Measurements from ENCODE around the gene RNF207. TPM values are rescaled to one million over a fixed set of nuclear protein-coding genes. Genes with fewer than 3 reads are reported as not detected.

RNF207 gene
- total RNA-seq, 1 experiment from 2014 or later, result 7.8 TPM

GRCh38 chr1:6248932-6249738, 43.2 kb downstream of the RNF207 start:
- no peak overlapping the region for H3K4me3 ChIP-seq
- DNase-seq, result no peak
- no peaks in the 10 kb centered on the region for H3K9me3 ChIP-seq
- no peaks in the 10 kb centered on the region for H3K36me3 ChIP-seq
- peaks cover 9% of the 10 kb centered on the region for H3K27me3 ChIP-seq

DNA sequence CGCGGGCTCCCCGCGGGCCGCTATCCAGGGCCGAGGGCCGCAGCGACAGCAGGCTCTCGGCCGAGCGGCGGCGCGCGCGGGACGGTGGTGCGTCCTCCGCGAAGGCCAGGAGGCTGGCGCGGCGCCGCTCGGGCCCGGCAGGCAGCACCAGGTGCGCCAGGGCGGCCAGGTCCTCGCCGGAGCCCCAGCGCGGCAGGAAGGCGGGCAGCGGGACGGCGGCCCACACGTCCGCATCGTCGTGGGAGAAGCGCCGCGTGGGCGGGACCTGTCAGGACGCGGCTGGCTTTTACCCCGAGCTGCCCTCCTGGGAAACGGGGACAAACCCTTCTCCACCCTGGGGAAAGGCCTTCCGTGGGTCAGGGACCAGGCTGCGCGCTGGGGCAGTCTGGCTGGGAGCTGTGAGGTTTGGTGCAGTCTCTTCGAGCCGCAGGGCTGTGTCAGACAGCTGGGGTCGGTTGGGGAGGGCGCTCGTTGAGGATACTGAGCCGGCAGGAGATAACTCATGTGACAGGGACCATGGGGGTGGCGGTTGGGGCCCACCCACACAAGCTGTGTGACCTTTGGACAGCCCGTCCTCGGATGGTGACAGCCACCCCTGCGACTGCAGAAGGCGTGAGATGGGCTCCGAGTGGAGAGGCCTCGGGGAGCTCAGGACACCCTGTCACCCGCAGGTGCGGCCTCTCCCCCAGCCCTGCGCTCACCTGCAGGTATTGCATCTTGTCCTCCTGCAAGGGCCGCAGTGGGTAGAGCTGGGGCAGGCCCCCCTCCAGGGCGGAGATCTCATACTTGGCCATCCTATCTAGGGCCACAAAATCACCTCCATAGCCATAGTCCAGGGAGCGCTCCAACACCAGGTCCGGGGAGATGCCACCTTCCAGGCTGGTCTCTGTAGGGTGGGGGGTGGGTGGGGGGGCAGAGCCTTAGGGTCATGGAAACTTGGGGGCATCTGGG, 44.1 kb downstream of the RNF207 start:
- H3K4me3 ChIP-seq, result no peak overlapping the region
- no peaks in the 10 kb centered on the region for H3K9me3 ChIP-seq
- no peak for DNase-seq
- peaks cover 9% of the 10 kb centered on the region for H3K27me3 ChIP-seq
- no peaks in the 10 kb centered on the region for H3K36me3 ChIP-seq

- no peaks in the 10 kb centered on the region for H3K9me3 ChIP-seq
- no peaks in the 10 kb centered on the region for H3K36me3 ChIP-seq
- peaks cover 2% of the 10 kb centered on the region for H3K27me3 ChIP-seq
- no peak overlapping the region for H3K4me3 ChIP-seq
- no peak for DNase-seq
Measured at GRCh38 chr1:6251233-6251632, 45.3 kb downstream of the RNF207 start.

- H3K4me3 ChIP-seq, result no peak overlapping the region
- H3K27me3 ChIP-seq, result no peaks in the 10 kb centered on the region
- H3K36me3 ChIP-seq, result no peaks in the 10 kb centered on the region
- DNase-seq, result no peak
- no peaks in the 10 kb centered on the region for H3K9me3 ChIP-seq
Measured at GRCh38 chr1:6251681-6252373, 45.9 kb downstream of the RNF207 start.

GRCh38 chr1:6252374-6252710, 46.4 kb downstream of the RNF207 start:
- no peak for DNase-seq
- Histone ChIP-seq H3K4me3 (no peak overlapping the region), H3K36me3 (no peaks in the 10 kb centered on the region), H3K27me3 (no peaks in the 10 kb centered on the region), H3K9me3 (no peaks in the 10 kb centered on the region)

- H3K9me3 ChIP-seq, result no peaks in the 10 kb centered on the region
- no peaks in the 10 kb centered on the region for H3K36me3 ChIP-seq
- H3K27me3 ChIP-seq, result no peaks in the 10 kb centered on the region
- no peak for DNase-seq
- H3K4me3 ChIP-seq, result no peak overlapping the region
Measured at GRCh38 chr1:6253380-6253779, 47.5 kb downstream of the RNF207 start.

DNA sequence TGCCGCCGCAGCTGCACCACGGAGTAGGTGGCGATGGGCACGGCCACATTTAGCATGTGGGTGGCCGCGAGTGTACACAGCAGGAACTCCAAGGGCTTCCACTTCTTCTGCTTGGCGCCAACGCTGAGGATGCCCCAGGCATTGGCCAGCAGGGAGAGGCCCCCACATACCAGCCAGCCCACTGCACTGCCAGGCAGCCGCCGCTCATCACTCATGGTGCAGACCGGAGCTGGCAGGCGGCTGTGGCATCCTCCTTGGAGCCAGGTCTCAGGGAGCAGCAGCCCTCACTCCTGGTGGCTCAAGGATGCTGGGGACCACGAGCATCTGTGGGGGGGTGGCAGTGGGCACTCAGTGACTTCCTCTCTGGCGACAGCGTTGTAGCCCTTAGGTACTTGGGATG, 48.8 kb downstream of the RNF207 start:
- Histone ChIP-seq H3K27me3 (no peaks in the 10 kb centered on the region), H3K36me3 (no peaks in the 10 kb centered on the region), H3K9me3 (no peaks in the 10 kb centered on the region), H3K4me3 (no peak overlapping the region)
- no peak for DNase-seq

DNA sequence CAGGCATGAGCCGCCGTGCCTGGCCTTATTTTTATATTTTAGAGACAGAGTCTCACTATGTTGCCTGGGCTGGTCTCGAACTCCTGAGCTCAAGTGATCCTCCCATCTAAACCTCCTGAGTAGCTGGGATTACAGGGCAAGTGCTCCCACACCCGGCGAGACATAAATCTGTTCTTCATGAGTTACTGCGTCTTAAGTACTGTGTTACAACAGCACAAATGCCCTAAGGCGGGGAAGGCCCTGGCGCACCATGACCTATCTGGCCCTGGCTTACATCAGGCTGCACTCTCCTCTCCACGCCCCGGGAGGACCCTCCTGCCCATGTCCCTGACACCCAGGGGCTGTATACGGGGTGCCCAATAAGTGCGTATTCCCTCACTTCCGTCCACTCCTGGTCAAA, 50.7 kb downstream of the RNF207 start:
- H3K36me3 ChIP-seq, result no peaks in the 10 kb centered on the region

DNA sequence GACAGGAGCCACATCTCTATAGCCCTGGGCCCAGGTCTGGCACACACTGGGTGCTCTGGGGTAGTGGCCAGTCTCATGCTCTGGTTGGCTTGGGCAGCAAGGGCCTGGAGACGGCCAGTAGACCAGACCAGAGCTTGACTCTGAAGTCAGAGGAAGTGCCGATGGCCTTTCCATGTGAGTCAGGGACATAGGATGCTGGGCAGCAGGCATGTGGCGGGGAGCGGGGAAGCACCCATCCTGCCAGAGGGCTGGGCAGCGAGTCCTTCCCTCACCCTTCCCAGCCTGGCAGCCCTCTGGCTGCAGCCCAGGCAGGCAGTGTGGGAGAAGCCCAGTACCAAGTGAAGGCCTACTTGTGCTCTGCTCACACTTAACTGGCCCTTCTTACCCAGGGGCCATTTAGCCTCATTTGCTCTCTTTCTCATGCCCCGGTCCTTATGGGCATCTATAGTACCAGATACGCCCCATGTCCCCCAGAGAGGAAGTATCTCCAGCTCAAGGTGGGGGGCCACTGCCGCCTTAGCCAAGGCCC, 51.7 kb downstream of the RNF207 start:
- no peak overlapping the region for H3K4me3 ChIP-seq
- H3K27me3 ChIP-seq, result no peaks in the 10 kb centered on the region
- H3K36me3 ChIP-seq, result no peaks in the 10 kb centered on the region
- no peaks in the 10 kb centered on the region for H3K9me3 ChIP-seq
- no peak for DNase-seq

More for the DNA sequence above, 50.7 kb downstream of the RNF207 start:
- DNase-seq, result no peak
- H3K9me3 ChIP-seq, result no peaks in the 10 kb centered on the region
- no peak overlapping the region for H3K4me3 ChIP-seq
- no peaks in the 10 kb centered on the region for H3K27me3 ChIP-seq

GRCh38 chr1:6258675-6259074, 52.8 kb downstream of the RNF207 start:
- peaks cover 3% of the 10 kb centered on the region; the same call in 1 of the 2 replicates for H3K36me3 ChIP-seq
- no peak for DNase-seq
- H3K27me3 ChIP-seq, result no peaks in the 10 kb centered on the region
- no peak overlapping the region for H3K4me3 ChIP-seq
- no peaks in the 10 kb centered on the region for H3K9me3 ChIP-seq

GRCh38 chr1:6259491-6260362, 53.8 kb downstream of the RNF207 start:
- DNase-seq, result peak; percentile 76
- Histone ChIP-seq H3K9me3 (no peaks in the 10 kb centered on the region), H3K4me3 (peak overlapping the region; percentile 60), H3K27me3 (no peaks in the 10 kb centered on the region), H3K36me3 (peaks cover 3% of the 10 kb centered on the region; the same call in 1 of the 2 replicates)

DNA sequence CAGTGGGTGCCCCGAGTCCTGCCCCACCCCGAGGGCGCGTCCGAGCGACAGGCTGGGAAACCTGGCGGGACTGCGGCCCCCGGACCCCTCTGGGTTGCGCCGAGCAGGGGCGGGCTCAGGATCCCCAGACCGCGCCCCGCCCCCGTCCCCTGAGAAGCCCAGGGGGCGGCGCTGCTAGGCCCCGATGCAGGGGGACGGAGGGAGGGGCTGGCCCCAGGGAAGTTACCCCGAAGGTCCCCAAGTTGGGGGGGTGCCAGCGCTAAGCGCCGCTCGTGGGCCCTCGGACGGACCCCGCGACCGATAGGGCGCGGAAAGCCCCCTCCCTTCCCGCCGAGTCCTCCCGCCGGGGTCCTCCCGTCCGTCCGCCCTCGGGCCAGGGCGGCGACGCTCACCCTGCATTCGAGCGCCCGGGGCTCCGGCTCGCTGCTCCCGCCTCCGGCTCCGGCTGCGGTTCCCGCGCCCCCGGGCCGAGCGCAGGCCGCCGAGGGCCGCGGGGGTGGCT, 54.6 kb downstream of the RNF207 start:
- H3K27me3 ChIP-seq, result no peaks in the 10 kb centered on the region
- peak overlapping the region; percentile 60 for H3K4me3 ChIP-seq
- no peaks in the 10 kb centered on the region for H3K9me3 ChIP-seq
- H3K36me3 ChIP-seq, result peaks cover 3% of the 10 kb centered on the region; the same call in 1 of the 2 replicates
- no peak for DNase-seq

DNA sequence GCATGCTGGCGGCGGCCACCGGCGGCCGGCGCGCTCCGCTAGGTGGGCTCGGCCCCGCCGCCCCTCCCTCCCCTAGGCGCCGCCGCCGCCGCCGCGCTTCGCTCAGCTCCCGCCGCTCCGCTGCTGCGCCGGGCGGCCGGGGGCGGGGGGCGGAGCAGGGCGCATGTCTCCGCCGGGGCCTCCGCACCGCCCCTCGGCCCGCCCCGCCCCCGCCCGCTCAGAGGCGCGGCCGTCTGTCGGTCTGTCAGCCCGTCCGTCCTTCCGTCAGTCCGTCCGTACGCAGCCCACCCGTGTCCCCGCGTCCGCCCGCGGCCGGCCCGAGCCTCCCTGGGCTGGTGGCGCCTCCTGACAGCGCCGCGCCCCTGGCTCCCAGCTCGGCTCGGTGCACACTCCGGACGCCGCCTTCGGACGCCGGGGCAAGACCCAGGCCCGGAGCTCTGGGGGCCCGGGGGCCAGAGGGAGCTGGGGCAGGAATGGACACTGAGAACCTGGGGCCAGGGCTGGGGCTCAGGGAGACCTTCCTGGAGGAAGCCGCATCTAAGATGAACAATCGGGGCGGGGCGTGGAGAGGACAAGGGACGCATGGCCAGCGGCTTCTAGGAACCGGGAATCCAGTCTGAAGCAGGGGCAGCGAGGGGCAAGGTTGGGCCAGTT, 55.2 kb downstream of the RNF207 start, which contains the start of gene GPR153:
GPR153 (minus strand) TSS at position 138 of the 654 bp plus-strand sequence. CDS start 6,193 bp downstream, outside the sequence.
- H3K4me3 ChIP-seq, result peak within 1 kb of the TSS; percentile 60
- peaks cover 3% of the 10 kb centered on the region; the same call in 1 of the 2 replicates for H3K36me3 ChIP-seq
- no peaks in the 10 kb centered on the region for H3K27me3 ChIP-seq
- H3K9me3 ChIP-seq, result no peaks in the 10 kb centered on the region
- peak; percentile 68 for DNase-seq

- DNase-seq, result no peak
- no peak overlapping the region; the same call in 1 of the 2 replicates for H3K4me3 ChIP-seq
- H3K27me3 ChIP-seq, result no peaks in the 10 kb centered on the region
- no peaks in the 10 kb centered on the region for H3K9me3 ChIP-seq
- H3K36me3 ChIP-seq, result peaks cover 3% of the 10 kb centered on the region; the same call in 1 of the 2 replicates
Measured at GRCh38 chr1:6261615-6261995, 55.7 kb downstream of the RNF207 start.
